Measurements from ENCODE around the gene ZNF664. TPM values are rescaled to one million over a fixed set of nuclear protein-coding genes. Genes with fewer than 3 reads are reported as not detected.

The ZNF664 gene
- total RNA-seq, 1 experiment from 2014 or later: 80.8 TPM

DNA sequence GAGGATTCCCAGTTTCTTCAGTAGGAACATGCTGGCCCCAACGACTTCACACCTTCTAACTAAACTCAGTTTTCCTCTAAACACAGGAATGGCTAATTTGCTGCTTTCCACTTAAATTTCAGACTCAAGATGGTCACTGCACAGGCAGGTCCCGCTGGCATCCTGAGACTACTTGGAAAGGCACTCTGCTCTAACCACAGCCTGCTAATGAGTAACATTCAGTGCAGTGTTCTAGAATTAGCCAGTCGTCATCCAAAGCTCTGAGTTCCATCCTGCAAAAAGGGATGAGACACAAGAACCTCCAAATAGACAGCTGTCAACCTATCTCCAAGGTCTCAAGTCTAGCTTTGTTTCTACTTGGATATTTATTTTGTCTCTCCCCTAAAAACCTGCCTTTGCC lies 6.4 kb upstream of the ZNF664 start:
- Histone ChIP-seq H3K27me3 (ENCODE audit: low read length) (no peaks in the 10 kb centered on the region), H3K27ac (ENCODE audit: low read length) (no peak overlapping the region), H3K9ac (ENCODE audit: low read length) (no peak overlapping the region), H3K9me3 (ENCODE audit: low read length) (no peaks in the 10 kb centered on the region), H4K20me1 (ENCODE audit: low read length) (peaks cover 11% of the 10 kb centered on the region; the same call in 1 of the 2 replicates), H3K4me3 (ENCODE audit: low read length) (no peak overlapping the region), H3F3A (ENCODE audit: low read length, unreplicated experiment) (peaks cover 7% of the 10 kb centered on the region), H3K4me1 (ENCODE audit: insufficient read depth, low read length) (peaks cover 37% of the 10 kb centered on the region), H3K36me3 (ENCODE audit: low read depth, low read length) (0 out of 2 replicates have a peak, but pooled peaks cover 7% of the 10 kb centered on the region), H3K9me2 (replicated peaks; ENCODE audit: low read length) (no peaks in the 10 kb centered on the region), H3K4me2 (ENCODE audit: low read length) (no peak overlapping the region), H2AFZ (ENCODE audit: low read length) (no peak overlapping the region), H3K79me2 (ENCODE audit: low read length) (peaks cover 39% of the 10 kb centered on the region)
- DNase-seq (no peak), ATAC-seq (no peak)
- TF ChIP-seq, protein P1, sequence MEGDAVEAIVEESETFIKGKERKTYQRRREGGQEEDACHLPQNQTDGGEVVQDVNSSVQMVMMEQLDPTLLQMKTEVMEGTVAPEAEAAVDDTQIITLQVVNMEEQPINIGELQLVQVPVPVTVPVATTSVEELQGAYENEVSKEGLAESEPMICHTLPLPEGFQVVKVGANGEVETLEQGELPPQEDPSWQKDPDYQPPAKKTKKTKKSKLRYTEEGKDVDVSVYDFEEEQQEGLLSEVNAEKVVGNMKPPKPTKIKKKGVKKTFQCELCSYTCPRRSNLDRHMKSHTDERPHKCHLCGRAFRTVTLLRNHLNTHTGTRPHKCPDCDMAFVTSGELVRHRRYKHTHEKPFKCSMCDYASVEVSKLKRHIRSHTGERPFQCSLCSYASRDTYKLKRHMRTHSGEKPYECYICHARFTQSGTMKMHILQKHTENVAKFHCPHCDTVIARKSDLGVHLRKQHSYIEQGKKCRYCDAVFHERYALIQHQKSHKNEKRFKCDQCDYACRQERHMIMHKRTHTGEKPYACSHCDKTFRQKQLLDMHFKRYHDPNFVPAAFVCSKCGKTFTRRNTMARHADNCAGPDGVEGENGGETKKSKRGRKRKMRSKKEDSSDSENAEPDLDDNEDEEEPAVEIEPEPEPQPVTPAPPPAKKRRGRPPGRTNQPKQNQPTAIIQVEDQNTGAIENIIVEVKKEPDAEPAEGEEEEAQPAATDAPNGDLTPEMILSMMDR (conservative IDR thresholded peaks at IDR 0.05; ENCODE audit: low read depth, low read length): no peak
- TF ChIP-seq EZH2phosphoT487 (IDR thresholded peaks at IDR 0.05; ENCODE audit: borderline replicate concordance, low read length): no peak
- no peak for TF ChIP-seq EZH2 (IDR thresholded peaks at IDR 0.05; ENCODE audit: low read length, unreplicated experiment)
- intact Hi-C loops (cut with micrococcal nuclease): no loop called here
- no TSS peak for BruUV-seq (replicated peaks)
- POLR2A ChIA-PET (ENCODE audit: unreplicated experiment): no interaction called here
- CTCF ChIA-PET: no interaction called here

DNA sequence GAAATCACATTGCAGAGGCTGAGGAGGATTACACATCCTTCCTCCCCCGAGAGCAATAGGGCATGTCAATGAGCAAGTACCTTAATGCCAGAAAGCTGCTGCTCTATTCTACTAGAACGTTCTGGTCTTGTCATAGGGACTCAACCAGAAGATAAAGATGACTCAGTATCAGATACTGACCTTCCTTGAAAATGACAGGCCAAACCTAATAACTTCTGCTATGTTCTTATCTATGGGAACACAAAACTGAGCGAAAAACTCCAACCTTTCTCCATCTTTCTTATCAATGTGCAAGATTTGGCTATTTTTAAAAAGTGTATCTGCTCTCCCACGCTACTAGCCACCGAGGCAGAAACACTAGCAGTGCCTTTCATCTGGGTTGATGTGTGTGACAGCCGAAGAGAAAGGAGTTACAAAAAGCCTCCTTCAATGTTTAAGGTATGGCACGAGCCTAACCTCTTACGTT lies 5.9 kb upstream of the ZNF664 start:
- H3K4me2 ChIP-seq (ENCODE audit: low read length): no peak overlapping the region
- POLR2A ChIA-PET (ENCODE audit: unreplicated experiment): no interaction called here

DNA sequence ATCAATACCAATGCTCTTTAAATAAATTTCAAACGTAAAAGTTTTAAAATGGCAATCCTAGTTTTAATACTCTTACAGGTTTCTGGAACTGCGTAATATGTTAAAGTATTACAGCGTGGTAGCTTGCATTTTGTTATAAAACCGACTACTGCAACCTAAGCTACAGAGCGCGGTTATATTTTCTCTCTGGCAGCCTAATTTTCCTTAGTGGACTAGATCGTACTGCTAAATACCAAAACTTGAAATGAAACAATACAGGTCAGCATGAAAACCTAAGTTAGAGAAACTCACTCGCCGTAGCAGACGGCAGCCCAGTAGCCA lies 1.6 kb upstream of the ZNF664 start:
- Histone ChIP-seq H3K9me2 (replicated peaks; ENCODE audit: low read length) (no peaks in the 10 kb centered on the region), H3K4me1 (ENCODE audit: insufficient read depth, low read length) (peaks cover 48% of the 10 kb centered on the region), H4K20me1 (ENCODE audit: low read length) (peaks cover 22% of the 10 kb centered on the region), H3K9ac (ENCODE audit: low read length) (peak overlapping the region; percentile 72), H3K4me3 (ENCODE audit: low read length) (peak overlapping the region; percentile 73), H3K79me2 (ENCODE audit: low read length) (peaks cover 74% of the 10 kb centered on the region), H3K27ac (ENCODE audit: low read length) (peak overlapping the region; percentile 4), H3K9me3 (ENCODE audit: low read length) (no peaks in the 10 kb centered on the region), H3K4me2 (ENCODE audit: low read length) (peak overlapping the region; percentile 85), H3K36me3 (ENCODE audit: low read depth, low read length) (peaks cover 14% of the 10 kb centered on the region; the same call in 1 of the 2 replicates), H3F3A (ENCODE audit: low read length, unreplicated experiment) (peaks cover 7% of the 10 kb centered on the region), H2AFZ (ENCODE audit: low read length) (peak overlapping the region; percentile 46), H3K27me3 (ENCODE audit: low read length) (no peaks in the 10 kb centered on the region)
- DNase-seq (no peak), ATAC-seq (no peak)
- CTCF ChIA-PET: no interaction called here
- BruUV-seq (replicated peaks): TSS peak; percentile 57
- TF ChIP-seq, protein P1 (conservative IDR thresholded peaks at IDR 0.05; ENCODE audit: low read depth, low read length): no peak
- TF ChIP-seq EZH2phosphoT487 (IDR thresholded peaks at IDR 0.05; ENCODE audit: borderline replicate concordance, low read length) (no peak), EZH2 (IDR thresholded peaks at IDR 0.05; ENCODE audit: low read length, unreplicated experiment) (no peak)
- POLR2A ChIA-PET (ENCODE audit: unreplicated experiment): interaction anchor here (0.6 kb wide), 1 partner anchor 15 kb away, joined by 4 read pairs; no protein-coding TSS in a partner anchor
- intact Hi-C loops (cut with micrococcal nuclease): no loop called here

More for the DNA sequence above, 5.9 kb upstream of the ZNF664 start:
- no peak for DNase-seq
- intact Hi-C loops (cut with micrococcal nuclease): no loop called here
- Histone ChIP-seq H3F3A (ENCODE audit: low read length, unreplicated experiment) (peaks cover 7% of the 10 kb centered on the region), H3K4me1 (ENCODE audit: insufficient read depth, low read length) (peaks cover 37% of the 10 kb centered on the region), H3K9me2 (replicated peaks; ENCODE audit: low read length) (no peaks in the 10 kb centered on the region), H3K9ac (ENCODE audit: low read length) (no peak overlapping the region), H3K79me2 (ENCODE audit: low read length) (peaks cover 44% of the 10 kb centered on the region), H3K4me3 (ENCODE audit: low read length) (no peak overlapping the region), H3K36me3 (ENCODE audit: low read depth, low read length) (0 out of 2 replicates have a peak, but pooled peaks cover 7% of the 10 kb centered on the region), H4K20me1 (ENCODE audit: low read length) (peaks cover 11% of the 10 kb centered on the region; the same call in 1 of the 2 replicates), H3K27ac (ENCODE audit: low read length) (no peak overlapping the region), H3K9me3 (ENCODE audit: low read length) (no peaks in the 10 kb centered on the region), H2AFZ (ENCODE audit: low read length) (no peak overlapping the region), H3K27me3 (ENCODE audit: low read length) (no peaks in the 10 kb centered on the region)
- no peak for ATAC-seq
- BruUV-seq (replicated peaks): no TSS peak
- TF ChIP-seq EZH2phosphoT487 (IDR thresholded peaks at IDR 0.05; ENCODE audit: borderline replicate concordance, low read length): no peak
- TF ChIP-seq, protein P1 (conservative IDR thresholded peaks at IDR 0.05; ENCODE audit: low read depth, low read length): no peak
- no peak for TF ChIP-seq EZH2 (IDR thresholded peaks at IDR 0.05; ENCODE audit: low read length, unreplicated experiment)
- CTCF ChIA-PET: no interaction called here
